DND-41 (cell line): ENCODE results near the gene CASP1.

Experiments used
- ATAC-seq: fragments of 200-7000 bp; cut with Tn5 transposase; 3 replicates; pipeline ENCODE4 v1.9.1; 2021; ENCODE audit warnings: low read depth; ENCODE audit not compliant: insufficient read depth
- DNase-seq: peaks from one replicate; pipeline ENCODE4 v3.0.0-alpha.2; 2020
- H2AFZ ChIP-seq: 2 replicates; pipeline ENCODE4 v1.6.0; 2012; ENCODE audit warnings: low read depth, low read length
- H3K27ac ChIP-seq: 2 replicates; pipeline ENCODE4 v1.5.1; 2012; ENCODE audit warnings: low read length, inconsistent platforms
- H3K27me3 ChIP-seq: fragments of 200-600 bp; sonication (generic); 2 replicates; pipeline ENCODE4 v1.6.0; 2012; ENCODE audit warnings: low read length, mild to moderate bottlenecking, inconsistent platforms; ENCODE audit not compliant: insufficient read depth, poor library complexity
- H3K36me3 ChIP-seq: 2 replicates; pipeline ENCODE4 v1.5.1; 2012; ENCODE audit warnings: low read length, inconsistent platforms; ENCODE audit not compliant: insufficient read depth
- H3K4me1 ChIP-seq: 2 replicates; pipeline ENCODE4 v1.5.1; 2012; ENCODE audit warnings: mild to moderate bottlenecking, low read length; ENCODE audit not compliant: insufficient read depth
- H3K4me2 ChIP-seq: 2 replicates; pipeline ENCODE4 v1.6.0; 2012; ENCODE audit warnings: mild to moderate bottlenecking, moderate library complexity, low read length, inconsistent platforms; ENCODE audit not compliant: insufficient read depth
- H3K4me3 ChIP-seq, 2 experiments: fragments of 200-600 bp in 1 of 2; shearing (Covaris generic) in 1 of 2; 2 replicates each; pipeline ENCODE4 v1.5.1; 2012 to 2016; ENCODE audit warnings: inconsistent platforms in 2 of 2, low read length in 2 of 2, mild to moderate bottlenecking in 2 of 2, low read depth in 1 of 2, moderate library complexity in 1 of 2
- H3K79me2 ChIP-seq: 2 replicates; pipeline ENCODE4 v1.6.0; 2012; ENCODE audit warnings: low read length, inconsistent platforms; ENCODE audit not compliant: insufficient read depth
- H3K9ac ChIP-seq: 2 replicates; pipeline ENCODE4 v1.6.0; 2012; ENCODE audit warnings: low read depth, mild to moderate bottlenecking, inconsistent platforms, low read length, moderate library complexity
- H3K9me3 ChIP-seq: 2 replicates; pipeline ENCODE4 v1.5.1; 2012; ENCODE audit warnings: low read length, moderate library complexity, mild to moderate bottlenecking, inconsistent platforms; ENCODE audit not compliant: insufficient read depth, severe bottlenecking
- H4K20me1 ChIP-seq: 2 replicates; pipeline ENCODE4 v1.6.0; 2012; ENCODE audit warnings: low read length; ENCODE audit not compliant: insufficient read depth
- EZH2 ChIP-seq: IDR thresholded peaks from 3 replicates; pipeline ENCODE4 v1.6.1; 2012; ENCODE audit warnings: borderline replicate concordance, low read depth, mild to moderate bottlenecking, moderate library complexity, low read length, inconsistent platforms; ENCODE audit not compliant: severe bottlenecking
- TF ChIP-seq, protein P1 (sequence below): IDR thresholded peaks from 2 replicates; pipeline ENCODE4 v1.5.1; 2012; ENCODE audit warnings: borderline replicate concordance, low read length, moderate library complexity, mild to moderate bottlenecking; ENCODE audit not compliant: poor library complexity, severe bottlenecking; ENCODE audit errors: extremely low read depth

The CASP1 gene

DNA sequence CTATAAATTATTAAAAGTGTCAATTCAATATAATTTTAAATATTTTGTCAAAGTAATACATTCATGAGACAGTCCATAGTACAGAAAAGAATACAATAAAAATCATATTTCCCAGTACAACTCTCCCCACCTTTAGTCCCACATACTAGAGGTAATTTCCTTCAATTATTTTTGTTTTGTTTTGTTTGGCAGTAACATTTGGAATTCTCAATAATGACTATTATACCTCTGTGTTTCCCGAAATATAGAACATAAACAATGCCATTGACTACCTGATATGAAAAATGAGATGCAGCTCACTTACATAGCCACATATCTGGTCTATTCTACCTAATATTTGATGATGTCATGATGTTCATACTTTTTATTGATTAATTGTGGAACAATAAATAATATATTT is 42.2 kb downstream of the CASP1 start:
- no peak overlapping the region for H3K27ac ChIP-seq
- no peaks in the 10 kb centered on the region for H4K20me1 ChIP-seq
- H3K9me3 ChIP-seq, result no peaks in the 10 kb centered on the region
- no peaks in the 10 kb centered on the region for H3K27me3 ChIP-seq
- no peak overlapping the region for H2AFZ ChIP-seq
- TF ChIP-seq EZH2, result no peak
- TF ChIP-seq, protein P1, sequence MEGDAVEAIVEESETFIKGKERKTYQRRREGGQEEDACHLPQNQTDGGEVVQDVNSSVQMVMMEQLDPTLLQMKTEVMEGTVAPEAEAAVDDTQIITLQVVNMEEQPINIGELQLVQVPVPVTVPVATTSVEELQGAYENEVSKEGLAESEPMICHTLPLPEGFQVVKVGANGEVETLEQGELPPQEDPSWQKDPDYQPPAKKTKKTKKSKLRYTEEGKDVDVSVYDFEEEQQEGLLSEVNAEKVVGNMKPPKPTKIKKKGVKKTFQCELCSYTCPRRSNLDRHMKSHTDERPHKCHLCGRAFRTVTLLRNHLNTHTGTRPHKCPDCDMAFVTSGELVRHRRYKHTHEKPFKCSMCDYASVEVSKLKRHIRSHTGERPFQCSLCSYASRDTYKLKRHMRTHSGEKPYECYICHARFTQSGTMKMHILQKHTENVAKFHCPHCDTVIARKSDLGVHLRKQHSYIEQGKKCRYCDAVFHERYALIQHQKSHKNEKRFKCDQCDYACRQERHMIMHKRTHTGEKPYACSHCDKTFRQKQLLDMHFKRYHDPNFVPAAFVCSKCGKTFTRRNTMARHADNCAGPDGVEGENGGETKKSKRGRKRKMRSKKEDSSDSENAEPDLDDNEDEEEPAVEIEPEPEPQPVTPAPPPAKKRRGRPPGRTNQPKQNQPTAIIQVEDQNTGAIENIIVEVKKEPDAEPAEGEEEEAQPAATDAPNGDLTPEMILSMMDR, result no peak
- no peak for ATAC-seq
- no peak overlapping the region for H3K9ac ChIP-seq
- no peaks in the 10 kb centered on the region for H3K4me1 ChIP-seq
- no peaks in the 10 kb centered on the region for H3K36me3 ChIP-seq
- H3K4me2 ChIP-seq, result no peak overlapping the region
- no peak for DNase-seq
- no peaks in the 10 kb centered on the region for H3K79me2 ChIP-seq
- H3K4me3 ChIP-seq, result no peak overlapping the region

DNA sequence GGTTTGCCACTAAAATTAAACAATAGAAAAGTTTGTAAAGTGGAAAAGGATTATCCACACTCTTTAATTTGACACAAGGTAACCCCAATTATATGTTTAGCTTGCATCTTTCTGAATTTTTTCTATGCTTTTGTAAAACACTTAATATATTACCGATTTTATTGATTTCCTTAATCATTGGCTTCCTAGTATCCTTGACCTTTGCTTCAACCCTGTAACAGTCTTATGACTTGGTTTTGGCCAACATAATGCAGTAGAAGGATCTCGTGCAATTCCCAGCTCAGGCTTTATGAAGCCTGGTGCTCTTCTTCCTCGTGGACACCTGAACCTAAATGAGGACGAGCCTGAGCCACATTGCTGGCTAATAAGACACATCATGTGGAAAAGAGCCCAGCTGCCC is 43.0 kb downstream of the CASP1 start:
- no peaks in the 10 kb centered on the region for H3K27me3 ChIP-seq
- no peak overlapping the region for H2AFZ ChIP-seq
- no peak overlapping the region for H3K4me2 ChIP-seq
- TF ChIP-seq, protein P1, result no peak
- no peak for TF ChIP-seq EZH2
- no peaks in the 10 kb centered on the region for H3K9me3 ChIP-seq
- no peak for ATAC-seq
- no peaks in the 10 kb centered on the region for H3K79me2 ChIP-seq
- no peak overlapping the region for H3K4me3 ChIP-seq
- H3K36me3 ChIP-seq, result no peaks in the 10 kb centered on the region
- H4K20me1 ChIP-seq, result no peaks in the 10 kb centered on the region
- no peaks in the 10 kb centered on the region for H3K4me1 ChIP-seq
- no peak for DNase-seq
- no peak overlapping the region for H3K9ac ChIP-seq
- H3K27ac ChIP-seq, result no peak overlapping the region

DNA sequence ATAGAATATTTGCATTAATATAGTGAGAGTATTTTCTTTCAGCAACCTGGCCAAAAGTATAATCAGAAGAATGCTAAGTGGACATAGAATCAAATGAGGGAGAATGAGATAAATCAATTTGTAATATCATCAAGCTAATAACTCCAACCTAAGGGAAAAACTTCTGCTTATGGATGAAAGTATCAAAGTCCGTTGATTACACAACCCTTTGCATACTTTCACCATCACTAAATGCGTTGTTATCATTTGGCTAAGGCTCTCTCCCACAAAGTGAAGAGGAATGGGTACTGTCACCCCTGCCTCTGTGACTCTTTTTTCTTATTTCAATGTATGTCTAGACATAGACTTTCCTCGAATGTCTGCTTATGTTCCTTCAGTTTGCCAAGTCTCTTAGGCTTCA is 50.1 kb downstream of the CASP1 start:
- Histone ChIP-seq H3K27me3 (no peaks in the 10 kb centered on the region), H3K9ac (no peak overlapping the region), H3K79me2 (no peaks in the 10 kb centered on the region), H3K4me1 (no peaks in the 10 kb centered on the region), H3K9me3 (no peaks in the 10 kb centered on the region), H3K4me2 (no peak overlapping the region), H2AFZ (no peak overlapping the region), H3K36me3 (no peaks in the 10 kb centered on the region), H3K27ac (no peak overlapping the region), H4K20me1 (no peaks in the 10 kb centered on the region), H3K4me3 (no peak overlapping the region)
- no peak for ATAC-seq
- no peak for DNase-seq
- TF ChIP-seq EZH2, result no peak
- TF ChIP-seq, protein P1, result no peak

DNA sequence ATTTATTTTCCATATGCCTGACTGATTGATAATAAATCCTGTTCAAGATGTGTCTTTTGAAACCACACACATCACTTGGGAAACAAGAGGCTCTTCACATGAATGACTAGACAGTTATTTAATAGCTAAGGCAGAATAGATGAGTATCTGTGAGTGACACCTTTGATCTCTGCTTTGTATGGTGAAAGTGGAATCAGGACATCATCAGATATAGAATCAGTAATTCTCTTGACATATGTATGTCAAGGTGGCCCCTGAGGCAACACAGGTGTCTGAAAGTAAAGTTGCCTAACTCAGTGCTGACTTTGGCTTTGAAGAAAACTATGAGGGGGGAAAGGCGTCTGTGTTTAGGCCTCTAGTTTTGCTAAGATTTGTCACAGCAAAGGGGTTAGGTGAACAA is 55.1 kb downstream of the CASP1 start:
- H3K9me3 ChIP-seq, result no peaks in the 10 kb centered on the region
- no peak for TF ChIP-seq EZH2
- TF ChIP-seq, protein P1, result no peak
- no peaks in the 10 kb centered on the region for H3K79me2 ChIP-seq
- H3K36me3 ChIP-seq, result no peaks in the 10 kb centered on the region
- H3K27me3 ChIP-seq, result no peaks in the 10 kb centered on the region
- H3K27ac ChIP-seq, result no peak overlapping the region
- no peak overlapping the region for H3K4me2 ChIP-seq
- no peaks in the 10 kb centered on the region for H4K20me1 ChIP-seq
- H3K9ac ChIP-seq, result no peak overlapping the region
- DNase-seq (no peak), ATAC-seq (no peak)
- no peaks in the 10 kb centered on the region for H3K4me1 ChIP-seq
- H3K4me3 ChIP-seq, result no peak overlapping the region
- no peak overlapping the region for H2AFZ ChIP-seq
